Endothelial cell of umbilical vein (primary cell): Measurements from ENCODE around the gene LZTS2. TPM values are rescaled to one million over a fixed set of nuclear protein-coding genes. Genes with fewer than 3 reads are reported as not detected.
A peak's percentile ranks its signal among the peaks of the same experiment; 100 is the strongest.

Experiments
- BruUV-seq: library from RNA; stranded (reverse); fragments of 400-500 nt; replicated peaks from 2 replicates; lab custom pipeline; 2021; lab: Mats Ljungman, UMichigan
- CTCF ChIA-PET: fragments of 300-600, 350-600 bp; sonication (Branson Sonifier 250); formaldehyde crosslinking; loops from one replicate; lab custom pipeline; 2021; ENCODE audit warnings: antibody characterized with exemption, inconsistent platforms; lab: Charles Lee
- POLR2A ChIA-PET: fragments of 300-600, 350-600 bp; sonication (Branson Sonifier 250); formaldehyde crosslinking; loops from one replicate; lab custom pipeline; 2021; ENCODE audit warnings: antibody characterized with exemption, inconsistent platforms; lab: Charles Lee
- DNase-seq: peaks from one replicate; pipeline ENCODE4 v3.0.0-alpha.2; 2011; ENCODE audit warnings: low read depth, low spot score
- FAIRE-seq: peaks from 2 replicates; lab custom pipeline; 2011; peaks lifted over from hg19 to GRCh38; lab: Jason Lieb, UNC
- H2AFZ ChIP-seq: 2 replicates; pipeline ENCODE4 v1.6.0; 2012; ENCODE audit warnings: low read depth, low read length, control low read depth, inconsistent platforms
- H3K27ac ChIP-seq: 2 replicates; pipeline ENCODE4 v1.5.1; 2011; ENCODE audit warnings: low read depth, mild to moderate bottlenecking, control low read depth, low read length, moderate library complexity; ENCODE audit not compliant: insufficient read depth
- H3K27me3 ChIP-seq, 2 experiments: 2 replicates each; pipeline versions ENCODE4 v1.6.0 to v1.6.1; 2011; ENCODE audit warnings: low read length in 2 of 2, mixed read lengths in 1 of 2; ENCODE audit not compliant: control insufficient read depth in 2 of 2, insufficient read depth in 2 of 2
- H3K36me3 ChIP-seq, 2 experiments: 2 replicates in 1 of 2; 3 replicates in 1 of 2; pipeline ENCODE4 v1.5.1; 2011; ENCODE audit warnings: low read length in 2 of 2, mild to moderate bottlenecking in 1 of 2, moderate library complexity in 1 of 2; ENCODE audit not compliant: control insufficient read depth in 2 of 2, insufficient read depth in 2 of 2; ENCODE audit errors: extremely low read depth in 1 of 2
- H3K4me1 ChIP-seq: 3 replicates; pipeline ENCODE4 v1.5.1; 2011; ENCODE audit warnings: mild to moderate bottlenecking, low read length; ENCODE audit not compliant: control insufficient read depth, insufficient read depth; ENCODE audit errors: extremely low read depth
- H3K4me2 ChIP-seq: 2 replicates; pipeline ENCODE4 v1.6.1; 2011; ENCODE audit warnings: low read length, control low read depth, mixed read lengths; ENCODE audit not compliant: insufficient read depth
- H3K4me3 ChIP-seq, 3 experiments: fragments of 200-600 bp in 1 of 3; sonication (generic), shearing (Covaris generic) in 1 of 3; replicated peaks in 1 of 3; 2 replicates each; pipeline ENCODE4 v1.5.1; 2011 to 2016; ENCODE audit warnings: control low read depth in 3 of 3, low read length in 3 of 3, mild to moderate bottlenecking in 2 of 3, inconsistent platforms in 1 of 3, low read depth in 1 of 3, moderate library complexity in 1 of 3; ENCODE audit not compliant: insufficient read depth in 1 of 3
- H3K79me2 ChIP-seq: 2 replicates; pipeline ENCODE4 v1.6.0; 2012; ENCODE audit warnings: low read length, inconsistent platforms; ENCODE audit not compliant: control insufficient read depth, insufficient read depth
- H3K9ac ChIP-seq: replicated peaks from 2 replicates; pipeline ENCODE3; 2011; ENCODE audit warnings: low read length, control low read depth; ENCODE audit not compliant: insufficient read depth; ENCODE audit errors: extremely low read depth
- H3K9me1 ChIP-seq: replicated peaks from 3 replicates; pipeline ENCODE4 v1.6.0; 2011; ENCODE audit warnings: mild to moderate bottlenecking, low read length; ENCODE audit not compliant: control insufficient read depth, insufficient read depth; ENCODE audit errors: extremely low read depth
- H3K9me3 ChIP-seq: replicated peaks from 2 replicates; pipeline ENCODE4 v1.5.1; 2012; ENCODE audit warnings: low read length, inconsistent platforms; ENCODE audit not compliant: control insufficient read depth, insufficient read depth
- H4K20me1 ChIP-seq: replicated peaks from 2 replicates; pipeline ENCODE3; 2011; ENCODE audit warnings: mild to moderate bottlenecking, low read length; ENCODE audit not compliant: control insufficient read depth, insufficient read depth; ENCODE audit errors: extremely low read depth
- CTCF ChIP-seq, 2 donors: IDR thresholded peaks; 1 replicate in 1 of 2; 2 replicates in 1 of 2; pipeline ENCODE4 v1.5.1; 2011; ENCODE audit warnings: low read length in 2 of 2, mild to moderate bottlenecking in 2 of 2, moderate library complexity in 2 of 2, control low read depth in 1 of 2, inconsistent platforms in 1 of 2, low read depth in 1 of 2; ENCODE audit not compliant: insufficient read depth in 1 of 2; ENCODE audit errors: extremely low read depth in 1 of 2
- EZH2 ChIP-seq: IDR thresholded peaks from 2 replicates; pipeline ENCODE4 v1.6.1; 2012; ENCODE audit warnings: borderline replicate concordance, low read depth, mild to moderate bottlenecking, moderate library complexity, low read length, inconsistent platforms; ENCODE audit not compliant: severe bottlenecking
- FOS ChIP-seq: IDR thresholded peaks from 2 replicates; pipeline ENCODE4 v1.6.1; 2011; ENCODE audit warnings: mild to moderate bottlenecking, low read length, moderate library complexity, borderline replicate concordance; ENCODE audit not compliant: insufficient read depth
- GATA2 ChIP-seq: IDR thresholded peaks from 2 replicates; pipeline ENCODE4 v1.7.0; 2011; ENCODE audit warnings: low read depth, mild to moderate bottlenecking, moderate library complexity, mixed read lengths, low read length; ENCODE audit not compliant: insufficient read length, insufficient read depth
- JUN ChIP-seq: IDR thresholded peaks from 2 replicates; pipeline ENCODE4 v1.6.1; 2011; ENCODE audit warnings: borderline replicate concordance, low read depth; ENCODE audit not compliant: insufficient read length, insufficient read depth
- MAX ChIP-seq: IDR thresholded peaks from 2 replicates; pipeline ENCODE4 v1.6.1; 2011; ENCODE audit not compliant: insufficient read depth, insufficient read length
- MYC ChIP-seq: IDR thresholded peaks from one replicate; pipeline ENCODE4 v1.6.1; 2011; ENCODE audit warnings: mild to moderate bottlenecking, low read depth, low read length
- POLR2A ChIP-seq: IDR thresholded peaks from 2 replicates; pipeline ENCODE4 v1.6.1; 2012; ENCODE audit warnings: low read depth, mild to moderate bottlenecking, control low read depth, low read length
- POLR2AphosphoS5 ChIP-seq: IDR thresholded peaks from 2 replicates; pipeline ENCODE4 v1.6.1; 2012; ENCODE audit warnings: low read depth, mild to moderate bottlenecking, control low read depth, low read length, moderate library complexity; ENCODE audit not compliant: insufficient read depth
- dilution Hi-C: fragments of 300-500 bp; cut with MboI; formaldehyde crosslinking; loops from one replicate; pipeline ENCODE4 v1.15.0; 2019; ENCODE audit warnings: low sequenced_read_pairs; ENCODE audit not compliant: extremely low pct_ligation_motif_present
- intact Hi-C: fragments of 100-400 bp; cut with micrococcal nuclease; formaldehyde crosslinking; loops from one replicate; pipeline ENCODE4 v1.10.0; 2022
- polyA plus RNA-seq, 4 experiments: library from polyadenylated mRNA; depleted of rRNA in 3 of 4; stranded (reverse) in 3 of 4; unstranded in 1 of 4; fragments of >200 nt; gene quantifications; 2 replicates each; pipeline versions ENCODE4 v1.2.1 to v1.2.3, GENCODE V29; 2011 to 2012; ENCODE audit warnings: missing spikeins in 1 of 4
- total RNA-seq: library from RNA; stranded (reverse); gene quantifications from 2 replicates; pipeline ENCODE4 v1.2.3, GENCODE V29; 2021

LZTS2 gene
- total and polyA plus RNA-seq, 2 donors (not counting 3 experiments of a cell fraction or from before 2014, with no cell fraction given) = 70.8 to 79.5 TPM

- H3K4me1 ChIP-seq = peaks cover 12% of the 10 kb centered on the region
- no peak for TF ChIP-seq POLR2AphosphoS5
- no peak for TF ChIP-seq CTCF (IDR thresholded peaks at IDR 0.05; ENCODE audit: extremely low read depth in 1 of 2, insufficient read depth in 1 of 2, low read depth in 1 of 2, low read length in 2 of 2)
- no peak for TF ChIP-seq MYC
- no peak for TF ChIP-seq JUN
- no peak for TF ChIP-seq FOS
- TF ChIP-seq MAX = no peak
- no peak for TF ChIP-seq GATA2
- no peak for TF ChIP-seq POLR2A
- no peak for TF ChIP-seq EZH2
- dilution Hi-C loops = no loop called here
- no peaks in the 10 kb centered on the region for H4K20me1 ChIP-seq
- no peaks in the 10 kb centered on the region for H3K9me1 ChIP-seq
- peaks cover 30% of the 10 kb centered on the region for H3K79me2 ChIP-seq
- peak overlapping the region; percentile 53 for H3K9ac ChIP-seq
- CTCF ChIA-PET = interaction anchor here (1.2 to 3.8 kb wide), 2 partner anchors 9 to 31 kb away, joined by 4 to 15 read pairs; no protein-coding TSS in a partner anchor
- intact Hi-C loops = no loop called here
- BruUV-seq = TSS peak; percentile 23
- H3K27ac ChIP-seq = no peak overlapping the region
- peak overlapping the region; percentile 73 to 98 (median 81) for H3K4me3 ChIP-seq
- H3K9me3 ChIP-seq = no peaks in the 10 kb centered on the region
- FAIRE-seq = no peak
- peak overlapping the region; percentile 79 for H3K4me2 ChIP-seq
- POLR2A ChIA-PET = no interaction called here
- no peaks in the 10 kb centered on the region for H3K27me3 ChIP-seq
- H3K36me3 ChIP-seq = peaks cover 1 to 16% of the 10 kb centered on the region in 2 experiments
- no peak overlapping the region for H2AFZ ChIP-seq
- no peak for DNase-seq
These were observed 11.4 kb upstream of the LZTS2 start for GRCh38 chr10:100988166-100988565.
